ENCODE measurements around the gene ROPN1. TPM values are rescaled to one million over a fixed set of nuclear protein-coding genes. Genes with fewer than 3 reads are reported as not detected.

The ROPN1 gene
- total and polyA plus RNA-seq, 10 of the 15 experiments (the other 5 are each of a cell fraction or from before 2014, with no cell fraction given) = not detected

GRCh38 chr3:124034016-124034843, 42.3 kb upstream of the ROPN1 start (continued):
- TF ChIP-seq ZBTB11 (CRISPR knock-in tag; IDR thresholded peaks at IDR 0.05) (no peak), E2F4 (IDR thresholded peaks at IDR 0.05; ENCODE audit: low read depth, low read length) (no peak), ETV6 (conservative IDR thresholded peaks at IDR 0.05 in 1 of 2, IDR thresholded peaks at IDR 0.05 in 1 of 2; ENCODE audit: borderline replicate concordance in 1 of 2, low read depth in 1 of 2) (no peak), MTA3 (IDR thresholded peaks at IDR 0.05; ENCODE audit: borderline replicate concordance, low read length) (no peak), ZNF687 (IDR thresholded peaks at IDR 0.05) (no peak), RUNX3 (IDR thresholded peaks at IDR 0.05; ENCODE audit: low read length) (no peak), MTA2 (IDR thresholded peaks at IDR 0.05; ENCODE audit: low read depth) (no peak), HDAC2 (IDR thresholded peaks at IDR 0.05) (no peak), MEF2A (IDR thresholded peaks at IDR 0.05; ENCODE audit: insufficient read depth, low read depth, low read length) (no peak), MYB (IDR thresholded peaks at IDR 0.05; ENCODE audit: borderline replicate concordance, low read depth, low read length) (no peak)
